Activated naive CD4-positive, alpha-beta T cell treated with anti-CD3 and anti-CD28 coated beads for 36 hours (primary cell): Measurements from ENCODE around the gene CAPN1. TPM values are rescaled to one million over a fixed set of nuclear protein-coding genes. Genes with fewer than 3 reads are reported as not detected.

Experiments
- CTCF ChIA-PET: fragments of 350-600 bp; sonication (Branson Sonifier 250); formaldehyde crosslinking; loops from one replicate; lab custom pipeline; 2021; ENCODE audit warnings: antibody characterized with exemption; lab: Charles Lee
- DNase-seq: peaks from one replicate; pipeline ENCODE4 v3.0.0-alpha.2; 2020
- H3K27ac Mint-ChIP-seq: one replicate; pipeline ENCODE4 v1.8.0; 2021; ENCODE audit warnings: mild to moderate bottlenecking, mixed read lengths
- H3K27me3 Mint-ChIP-seq: one replicate; pipeline ENCODE4 v1.8.0; 2021; ENCODE audit warnings: low read depth, mixed read lengths
- H3K36me3 Mint-ChIP-seq: one replicate; pipeline ENCODE4 v1.8.0; 2021; ENCODE audit warnings: low read depth, mixed read lengths
- H3K4me1 Mint-ChIP-seq: one replicate; pipeline ENCODE4 v1.8.0; 2021; ENCODE audit warnings: low read depth, mixed read lengths
- H3K4me3 Mint-ChIP-seq: one replicate; pipeline ENCODE4 v1.8.0; 2021; ENCODE audit warnings: mild to moderate bottlenecking, moderate library complexity, mixed read lengths
- H3K9me3 Mint-ChIP-seq: one replicate; pipeline ENCODE4 v1.8.0; 2021; ENCODE audit warnings: mixed read lengths
- intact Hi-C: fragments of 100-400 bp; cut with micrococcal nuclease; formaldehyde crosslinking; loops from one replicate; pipeline ENCODE4 v1.15.1; 2023
- total RNA-seq, 2 experiments: library from RNA; stranded (reverse); gene quantifications; one replicate each; pipeline ENCODE4 v1.2.3, GENCODE V29; 2021

CAPN1 gene
- total RNA-seq, 2 experiments from 2014 or later, result 68.5 to 73.5 TPM

DNA sequence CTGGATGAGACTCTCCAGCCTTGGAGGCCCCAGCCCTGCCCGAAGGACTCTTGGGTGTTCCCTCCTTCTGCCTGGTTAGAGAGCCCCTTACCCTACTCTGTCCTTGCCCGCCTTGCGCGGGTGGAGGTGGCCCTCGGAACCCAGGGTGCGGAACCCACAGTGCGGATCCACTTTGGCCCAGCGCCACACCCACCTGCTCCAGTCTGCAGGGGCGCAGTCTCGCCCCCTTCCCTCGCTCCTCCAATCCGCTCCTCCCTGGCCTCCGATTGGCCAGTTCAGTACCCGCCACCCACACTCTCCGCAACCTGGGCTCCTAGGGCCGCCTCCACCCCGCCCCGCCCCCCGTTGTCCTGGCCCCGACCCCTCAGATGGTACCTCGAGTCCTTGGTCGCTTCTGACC, 2.4 kb downstream of the CAPN1 start:
- H3K27me3 Mint-ChIP-seq, result no peaks in the 10 kb centered on the region
- intact Hi-C loops, result loop anchor here (10.0 kb wide), 1 partner anchor 71 kb away; no protein-coding TSS in a partner anchor
- no peak overlapping the region for H3K4me3 Mint-ChIP-seq
- peaks cover 15% of the 10 kb centered on the region for H3K4me1 Mint-ChIP-seq
- no peaks in the 10 kb centered on the region for H3K9me3 Mint-ChIP-seq
- CTCF ChIA-PET, result interaction anchor here (0.7 kb wide), 1 partner anchor 27 kb away, joined by 3 read pairs; no protein-coding TSS in a partner anchor
- H3K36me3 Mint-ChIP-seq, result no peaks in the 10 kb centered on the region
- H3K27ac Mint-ChIP-seq, result no peak overlapping the region
- no peak for DNase-seq

GRCh38 chr11:65185171-65185570, 3.4 kb downstream of the CAPN1 start:
- CTCF ChIA-PET, result interaction anchor here (0.7 to 1.4 kb wide), 2 partner anchors 75 to 131 kb away, joined by 4 read pairs; no protein-coding TSS in a partner anchor
- H3K27me3 Mint-ChIP-seq, result no peaks in the 10 kb centered on the region

GRCh38 chr11:65185869-65186341, 4.2 kb downstream of the CAPN1 start:
- intact Hi-C loops, result loop anchor here (10.0 kb wide), 1 partner anchor 69 kb away; no protein-coding TSS in a partner anchor
- H3K4me3 Mint-ChIP-seq, result no peak overlapping the region
- H3K27ac Mint-ChIP-seq, result no peak overlapping the region
- H3K27me3 Mint-ChIP-seq, result no peaks in the 10 kb centered on the region
- CTCF ChIA-PET, result interaction anchor here (0.7 to 1.4 kb wide), 3 partner anchors 39 to 130 kb away, joined by 3 to 4 read pairs (median 4); no protein-coding TSS in a partner anchor
- DNase-seq, result no peak
- peaks cover 15% of the 10 kb centered on the region for H3K4me1 Mint-ChIP-seq
- no peaks in the 10 kb centered on the region for H3K9me3 Mint-ChIP-seq
- H3K36me3 Mint-ChIP-seq, result peaks cover 5% of the 10 kb centered on the region

More at GRCh38 chr11:65185171-65185570, 3.4 kb downstream of the CAPN1 start:
- Mint-ChIP-seq H3K4me3 (no peak overlapping the region), H3K36me3 (peaks cover 3% of the 10 kb centered on the region), H3K27ac (no peak overlapping the region), H3K4me1 (peaks cover 15% of the 10 kb centered on the region), H3K9me3 (no peaks in the 10 kb centered on the region)
- intact Hi-C loops, result loop anchor here (10.0 kb wide), 1 partner anchor 70 kb away; no protein-coding TSS in a partner anchor
- DNase-seq, result no peak

- intact Hi-C loops, result loop anchor here (10.0 kb wide), 1 partner anchor 68 kb away; no protein-coding TSS in a partner anchor
- Mint-ChIP-seq H3K27ac (no peak overlapping the region), H3K27me3 (no peaks in the 10 kb centered on the region), H3K9me3 (no peaks in the 10 kb centered on the region), H3K4me3 (no peak overlapping the region), H3K36me3 (peaks cover 5% of the 10 kb centered on the region), H3K4me1 (peaks cover 15% of the 10 kb centered on the region)
- no peak for DNase-seq
- CTCF ChIA-PET, result interaction anchor here (0.6 to 1.4 kb wide), 3 partner anchors 20 to 129 kb away, joined by 3 to 4 read pairs (median 3); no protein-coding TSS in a partner anchor
These were observed 5.0 kb downstream of the CAPN1 start for GRCh38 chr11:65186701-65187100.

DNA sequence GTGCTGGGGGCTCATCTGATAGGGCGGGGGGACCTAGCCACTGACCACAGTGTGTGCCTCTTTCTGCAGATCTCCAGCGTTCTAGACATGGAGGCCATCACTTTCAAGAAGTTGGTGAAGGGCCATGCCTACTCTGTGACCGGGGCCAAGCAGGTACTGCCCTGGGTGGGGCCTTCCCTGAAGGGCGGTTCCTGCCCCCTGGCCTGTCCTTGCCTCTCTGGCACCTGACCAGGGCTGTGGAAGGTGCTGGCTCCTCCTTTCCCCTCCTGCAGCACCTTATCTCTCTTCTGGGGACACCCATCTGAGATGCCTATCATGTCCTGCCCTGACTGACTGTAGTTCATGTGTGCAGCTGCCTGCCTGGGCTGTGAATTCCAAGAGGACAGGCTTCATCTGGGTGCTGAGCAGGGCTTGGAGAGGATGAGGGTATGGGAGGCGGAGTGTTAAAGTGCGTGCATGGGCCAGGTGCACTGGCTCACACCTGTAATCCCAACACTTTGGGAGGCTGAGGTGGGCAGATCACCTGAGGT, 5.5 kb downstream of the CAPN1 start:
- intact Hi-C loops, result loop anchor here (10.0 kb wide), 1 partner anchor 68 kb away; no protein-coding TSS in a partner anchor
- Mint-ChIP-seq H3K4me3 (no peak overlapping the region), H3K4me1 (peaks cover 15% of the 10 kb centered on the region), H3K36me3 (peaks cover 5% of the 10 kb centered on the region), H3K27ac (no peak overlapping the region), H3K9me3 (no peaks in the 10 kb centered on the region), H3K27me3 (no peaks in the 10 kb centered on the region)
- no peak for DNase-seq
- CTCF ChIA-PET, result interaction anchor here (0.6 kb wide), 1 partner anchor 20 kb away, joined by 3 read pairs; no protein-coding TSS in a partner anchor

- Mint-ChIP-seq H3K4me1 (peaks cover 9% of the 10 kb centered on the region), H3K9me3 (no peaks in the 10 kb centered on the region), H3K27ac (no peak overlapping the region), H3K27me3 (no peaks in the 10 kb centered on the region), H3K4me3 (no peak overlapping the region), H3K36me3 (peaks cover 5% of the 10 kb centered on the region)
- no peak for DNase-seq
- intact Hi-C loops, result loop anchor here (10.0 kb wide), 1 partner anchor 67 kb away; no protein-coding TSS in a partner anchor
- CTCF ChIA-PET, result interaction anchor here (0.6 kb wide), 1 partner anchor 141 kb away, joined by 3 read pairs; no protein-coding TSS in a partner anchor
These were observed 6.3 kb downstream of the CAPN1 start for GRCh38 chr11:65187971-65188461.

DNA sequence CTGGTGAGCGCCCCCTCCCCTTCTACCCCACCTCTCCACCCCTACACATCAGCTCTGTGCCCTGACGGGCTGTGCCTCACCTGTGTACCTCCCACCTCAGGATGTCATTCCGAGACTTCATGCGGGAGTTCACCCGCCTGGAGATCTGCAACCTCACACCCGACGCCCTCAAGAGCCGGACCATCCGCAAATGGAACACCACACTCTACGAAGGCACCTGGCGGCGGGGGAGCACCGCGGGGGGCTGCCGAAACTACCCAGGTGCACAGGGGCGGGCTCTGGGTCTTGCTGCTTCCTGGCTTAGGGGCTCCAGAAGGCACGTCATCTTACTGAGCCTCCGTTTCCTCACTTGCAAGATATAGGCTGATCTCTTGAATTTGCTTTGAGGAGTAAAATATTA, 6.8 kb downstream of the CAPN1 start:
- CTCF ChIA-PET, result no interaction called here
- H3K27me3 Mint-ChIP-seq, result no peaks in the 10 kb centered on the region
- H3K36me3 Mint-ChIP-seq, result peaks cover 8% of the 10 kb centered on the region
- H3K4me3 Mint-ChIP-seq, result no peak overlapping the region
- intact Hi-C loops, result loop anchor here (10.0 kb wide), 1 partner anchor 66 kb away; no protein-coding TSS in a partner anchor
- DNase-seq, result no peak
- H3K4me1 Mint-ChIP-seq, result peaks cover 4% of the 10 kb centered on the region
- H3K27ac Mint-ChIP-seq, result no peak overlapping the region
- no peaks in the 10 kb centered on the region for H3K9me3 Mint-ChIP-seq

GRCh38 chr11:65189191-65189590, 7.5 kb downstream of the CAPN1 start:
- no peak for DNase-seq
- no peak overlapping the region for H3K27ac Mint-ChIP-seq
- no peaks in the 10 kb centered on the region for H3K9me3 Mint-ChIP-seq
- no peaks in the 10 kb centered on the region for H3K4me1 Mint-ChIP-seq
- H3K4me3 Mint-ChIP-seq, result no peak overlapping the region
- intact Hi-C loops, result loop anchor here (10.0 kb wide), 1 partner anchor 66 kb away; no protein-coding TSS in a partner anchor
- peaks cover 8% of the 10 kb centered on the region for H3K36me3 Mint-ChIP-seq
- no peaks in the 10 kb centered on the region for H3K27me3 Mint-ChIP-seq
- CTCF ChIA-PET, result interaction anchor here (1.3 kb wide), 1 partner anchor 14 kb away, joined by 4 read pairs; no protein-coding TSS in a partner anchor

DNA sequence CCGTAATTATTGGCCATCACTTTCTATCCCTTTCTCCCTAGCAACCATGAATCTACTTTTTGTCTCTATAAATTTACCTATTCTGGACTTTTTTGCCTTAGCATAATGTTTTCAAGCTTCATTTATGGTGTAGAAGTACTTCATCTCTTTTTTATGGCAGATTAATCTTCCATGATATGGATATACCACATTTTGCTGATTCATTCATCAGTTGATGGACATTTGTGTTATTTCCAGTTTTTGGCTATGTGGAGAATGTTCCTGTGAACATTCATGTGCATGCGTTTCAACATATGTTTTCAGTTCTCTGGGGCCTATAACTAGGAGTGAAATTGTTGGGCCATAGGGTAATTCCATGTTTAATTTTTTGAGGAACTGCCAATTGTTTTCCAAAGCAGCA, 12.8 kb downstream of the CAPN1 start:
- Mint-ChIP-seq H3K36me3 (peaks cover 16% of the 10 kb centered on the region), H3K9me3 (no peaks in the 10 kb centered on the region)
- CTCF ChIA-PET, result no interaction called here

GRCh38 chr11:65204143-65204542, 22.4 kb downstream of the CAPN1 start:
- intact Hi-C loops, result loop anchor here (2.0 kb wide), 1 partner anchor 111 kb away; the partner anchor contains the start of gene CDC42EP2
- CTCF ChIA-PET, result interaction anchor here (0.9 to 5.4 kb wide), 8 partner anchors 9 to 128 kb away, joined by 3 to 43 read pairs (median 3); partner anchors contain the start of gene CDC42EP2
- no peak for DNase-seq
- H3K27me3 Mint-ChIP-seq, result no peaks in the 10 kb centered on the region
- H3K27ac Mint-ChIP-seq, result no peak overlapping the region
- no peak overlapping the region for H3K4me3 Mint-ChIP-seq
- H3K9me3 Mint-ChIP-seq, result no peaks in the 10 kb centered on the region
- H3K36me3 Mint-ChIP-seq, result peaks cover 4% of the 10 kb centered on the region
- no peaks in the 10 kb centered on the region for H3K4me1 Mint-ChIP-seq

More for the DNA sequence above, 12.8 kb downstream of the CAPN1 start:
- Mint-ChIP-seq H3K4me3 (no peak overlapping the region), H3K27ac (no peak overlapping the region), H3K27me3 (no peaks in the 10 kb centered on the region), H3K4me1 (peaks cover 3% of the 10 kb centered on the region)
- intact Hi-C loops, result no loop called here
- no peak for DNase-seq

GRCh38 chr11:65204646-65205601, 23.2 kb downstream of the CAPN1 start:
- H3K4me3 Mint-ChIP-seq, result no peak overlapping the region
- CTCF ChIA-PET, result interaction anchor here (0.8 to 5.4 kb wide), 7 partner anchors 7 to 127 kb away, joined by 3 to 43 read pairs (median 4); partner anchors contain the start of genes CDC42EP2 and POLA2
- DNase-seq, result peak; percentile 54
- H3K27ac Mint-ChIP-seq, result no peak overlapping the region
- H3K4me1 Mint-ChIP-seq, result no peaks in the 10 kb centered on the region
- no peaks in the 10 kb centered on the region for H3K9me3 Mint-ChIP-seq
- H3K36me3 Mint-ChIP-seq, result peaks cover 4% of the 10 kb centered on the region
- intact Hi-C loops, result loop anchor here (2.0 to 5.0 kb wide), 2 partner anchors 110 to 127 kb away; partner anchors contain the start of genes CDC42EP2 and DPF2
- no peaks in the 10 kb centered on the region for H3K27me3 Mint-ChIP-seq
